Aorta (tissue), 5 donors: Measurements from ENCODE around the gene PGP. TPM values are rescaled to one million over a fixed set of nuclear protein-coding genes. Genes with fewer than 3 reads are reported as not detected.
"Not testable (repeated sequence)": the region's sequence is repeated elsewhere in the genome, so short reads cannot be mapped to it uniquely, and the experiment has no call there.

Experiments used
- ATAC-seq: fragments of 200-7000 bp; cut with Tn5 transposase; one replicate; pipeline ENCODE4 v1.9.1; 2022; ENCODE audit warnings: moderate library complexity; ENCODE audit not compliant: low FRiP score
- DNase-seq, 2 donors: peaks; one replicate each; pipeline ENCODE4 v3.0.0-alpha.2; 2020
- H3K27ac ChIP-seq, 2 donors: one replicate each; pipeline ENCODE4 v1.5.1; 2013; ENCODE audit warnings: low read length in 2 of 2, mild to moderate bottlenecking in 2 of 2, moderate library complexity in 2 of 2, control low read depth in 1 of 2, inconsistent platforms in 1 of 2, low read depth in 1 of 2
- H3K27me3 ChIP-seq, 2 donors: one replicate each; pipeline ENCODE4 v1.6.1; 2013; ENCODE audit warnings: control low read depth in 1 of 2, low read length in 1 of 2, mild to moderate bottlenecking in 1 of 2, moderate library complexity in 1 of 2; ENCODE audit not compliant: insufficient read depth in 2 of 2, control insufficient read depth in 1 of 2
- H3K36me3 ChIP-seq, 2 donors: one replicate each; pipeline ENCODE4 v1.6.1; 2013; ENCODE audit warnings: control low read depth in 1 of 2, low read length in 1 of 2, mild to moderate bottlenecking in 1 of 2; ENCODE audit not compliant: insufficient read depth in 2 of 2, control insufficient read depth in 1 of 2
- H3K4me1 ChIP-seq, 2 donors: one replicate each; pipeline ENCODE4 v1.6.1; 2013; ENCODE audit warnings: low read length in 2 of 2, control low read depth in 1 of 2, mild to moderate bottlenecking in 1 of 2, moderate library complexity in 1 of 2; ENCODE audit not compliant: insufficient read depth in 2 of 2, control insufficient read depth in 1 of 2
- H3K4me3 ChIP-seq, 2 donors: one replicate each; pipeline ENCODE4 v1.5.1; 2013; ENCODE audit warnings: low read length in 2 of 2, control low read depth in 1 of 2, mild to moderate bottlenecking in 1 of 2
- H3K9me3 ChIP-seq: one replicate; pipeline ENCODE4 v1.6.1; 2013; ENCODE audit warnings: mild to moderate bottlenecking, low read length; ENCODE audit not compliant: control insufficient read depth
- WGBS, 2 donors: extraction: QIAGEN DNeasy Blood & Tissue Kit; methylation state at CpG; one replicate each; pipeline ENCODE4 v1.1.7; 2013; 5-methylcytosine and 5-hydroxymethylcytosine counted together
- intact Hi-C, 2 donors: fragments of 100-400 bp; cut with DNase I; formaldehyde crosslinking; loops; one replicate each; pipeline versions ENCODE4 v1.14.2 to v1.15.0; 2022
- long read RNA-seq, 2 donors: library from polyadenylated mRNA; unstranded; transcript quantifications; one replicate each; pipeline ENCODE4 v2.0.0, GENCODE V29; 2020 to 2021
- polyA plus RNA-seq, 2 donors: library from polyadenylated mRNA; stranded (reverse); fragments of 200-250 nt; gene quantifications; one replicate each; pipeline ENCODE4 v1.2.3, GENCODE V29; 2013
- total RNA-seq, 2 donors: library from RNA; stranded (reverse); fragmentation: NEBNext Ultra II Directional; extraction: Animal tissue kit (Norgen Biotek cat#: 25700); gene quantifications; one replicate each; pipeline ENCODE4 v1.2.1, GENCODE V29; 2021
- donor health status: healthy with polysubstance abuse.
- donor health status: Bipolar disorder and iron deficiency.
- donor health status: DM: no; HTN: no; CAD: no.
- donor health status: DM: no; HTN: no; CAD: no.
- donor health status: DM: yes; HTN: yes; CAD: no.

Gene PGP
- total RNA-seq (1 to 10 TPM; 8.9 to 9.1 TPM), polyA plus RNA-seq (10 to 100 TPM in 1 of 2 donors, 1 to 10 TPM in 1; 7.3 to 15.4 TPM)
- long read RNA-seq, donor 1, partial matches to known transcripts = 0 of 2 reads
- long read RNA-seq, donor 1, other reads (novel, unspliced or antisense) = 2 of 2 reads
- long read RNA-seq, donor 2, transcript PGP-201 (2 exons, 2,727 nt) = major isoform, 19 of 19 reads
- long read RNA-seq, donor 2, partial matches to known transcripts = 0 of 19 reads
- long read RNA-seq, donor 2, other reads (novel, unspliced or antisense) = 0 of 19 reads

GRCh38 chr16:2214719-2214968 lies at the start of gene PGP:
Gene PGP, minus strand, starts transcription at chr16:2214840. Its CDS starts 63 bp downstream, at chr16:2214777.
- Histone ChIP-seq H3K27ac (peak within 1 kb of the TSS; percentile 29 to 93), H3K4me1 (no peaks in the 10 kb centered on the region), H3K36me3 (no peaks in the 10 kb centered on the region), H3K27me3 (no peaks in the 10 kb centered on the region), H3K4me3 (peak within 1 kb of the TSS; percentile 61 to 74), H3K9me3 (no peaks in the 10 kb centered on the region)
- intact Hi-C loops = loop anchor here in 1 of 2 donors (1.0 kb wide), 1 partner anchor 9 kb away; the partner anchor contains the start of gene E4F1
- DNase-seq (no peak), ATAC-seq (peak; percentile 97)
- 0 to 1% methylated on average over 16 to 48 of the region's 48 CpGs for WGBS, 2 donors

- DNase-seq, H3K27ac ChIP-seq, H3K4me3 ChIP-seq, intact Hi-C loops, H3K27me3 ChIP-seq, H3K4me1 ChIP-seq, H3K9me3 ChIP-seq, ATAC-seq: not testable (repeated sequence)
- 80 to 81% methylated on average over 14 of the region's 14 CpGs for WGBS, 2 donors
- peaks cover 3 to 10% of the 10 kb centered on the region in 2 donors for H3K36me3 ChIP-seq
Measured at GRCh38 chr16:2263026-2263425, 48.4 kb upstream of the PGP start.

- intact Hi-C loops = no loop called here
- WGBS, 2 donors = 92 to 94% methylated on average over 8 of the region's 8 CpGs
Measured at GRCh38 chr16:2260250-2260649, 45.6 kb upstream of the PGP start.

GRCh38 chr16:2258530-2258929 lies 43.9 kb upstream of the PGP start:
- not testable (repeated sequence) for ATAC-seq, H3K27ac ChIP-seq, H3K27me3 ChIP-seq, H3K4me1 ChIP-seq, DNase-seq, H3K9me3 ChIP-seq, H3K4me3 ChIP-seq
- H3K36me3 ChIP-seq = peaks cover 9 to 16% of the 10 kb centered on the region in 2 donors
- intact Hi-C loops = loop anchor here in 1 of 2 donors (10.0 kb wide), 1 partner anchor 104 kb away; the partner anchor contains the start of gene TRAF7
- 93 to 94% methylated on average over 7 of the region's 7 CpGs for WGBS, 2 donors

More at GRCh38 chr16:2260250-2260649, 45.6 kb upstream of the PGP start:
- Histone ChIP-seq H3K36me3 (peaks cover 7 to 16% of the 10 kb centered on the region in 2 donors), H3K9me3 (no peaks in the 10 kb centered on the region), H3K4me1 (no peaks in the 10 kb centered on the region), H3K27ac (no peak overlapping the region), H3K4me3 (no peak overlapping the region), H3K27me3 (no peaks in the 10 kb centered on the region)
- DNase-seq (no peak), ATAC-seq (no peak)

- no peaks in the 10 kb centered on the region for H3K27me3 ChIP-seq
- no peak overlapping the region for H3K27ac ChIP-seq
- WGBS, 2 donors = 87 to 89% methylated on average over 6 of the region's 6 CpGs
- H3K9me3 ChIP-seq = no peaks in the 10 kb centered on the region
- DNase-seq = no peak
- peaks cover 9 to 18% of the 10 kb centered on the region in 2 donors for H3K36me3 ChIP-seq
- ATAC-seq = no peak
- no peaks in the 10 kb centered on the region for H3K4me1 ChIP-seq
- intact Hi-C loops = loop anchor here in 1 of 2 donors (10.0 kb wide), 1 partner anchor 103 kb away; the partner anchor contains the start of gene TRAF7
- no peak overlapping the region for H3K4me3 ChIP-seq
Measured at GRCh38 chr16:2257726-2258125, 43.1 kb upstream of the PGP start.

GRCh38 chr16:2256531-2257140 lies 42.0 kb upstream of the PGP start:
- DNase-seq (no peak), ATAC-seq (no peak)
- Histone ChIP-seq H3K27ac (no peak overlapping the region), H3K27me3 (no peaks in the 10 kb centered on the region), H3K4me3 (no peak overlapping the region), H3K9me3 (no peaks in the 10 kb centered on the region), H3K4me1 (no peaks in the 10 kb centered on the region), H3K36me3 (peaks cover 9 to 11% of the 10 kb centered on the region in 2 donors)
- intact Hi-C loops = loop anchor here in 1 of 2 donors (10.0 kb wide), 1 partner anchor 102 kb away; the partner anchor contains the start of gene TRAF7
- 74 to 78% methylated on average over 12 of the region's 12 CpGs for WGBS, 2 donors

- Histone ChIP-seq H3K36me3 (peaks cover 6 to 8% of the 10 kb centered on the region in 2 donors), H3K27ac (no peak overlapping the region), H3K4me1 (no peaks in the 10 kb centered on the region), H3K27me3 (no peaks in the 10 kb centered on the region), H3K4me3 (no peak overlapping the region), H3K9me3 (no peaks in the 10 kb centered on the region)
- 87 to 89% methylated on average over 11 of the region's 11 CpGs for WGBS, 2 donors
- no peak for ATAC-seq
- no peak for DNase-seq
- intact Hi-C loops = loop anchor here in 1 of 2 donors (10.0 kb wide), 1 partner anchor 98 kb away; the partner anchor contains the start of gene TRAF7
Measured at GRCh38 chr16:2253293-2253692, 38.7 kb upstream of the PGP start.

GRCh38 chr16:2252806-2253148 lies 38.1 kb upstream of the PGP start:
- intact Hi-C loops = loop anchor here in 1 of 2 donors (10.0 kb wide), 1 partner anchor 98 kb away; the partner anchor contains the start of gene TRAF7
- H3K27ac ChIP-seq = no peak overlapping the region
- no peak for ATAC-seq

More at GRCh38 chr16:2252806-2253148, 38.1 kb upstream of the PGP start:
- no peak overlapping the region for H3K4me3 ChIP-seq
- 95% methylated on average over 7 of the region's 7 CpGs for WGBS, 2 donors
- no peak for DNase-seq
- no peaks in the 10 kb centered on the region for H3K4me1 ChIP-seq
- no peaks in the 10 kb centered on the region for H3K27me3 ChIP-seq
- H3K9me3 ChIP-seq = no peaks in the 10 kb centered on the region
- H3K36me3 ChIP-seq = peaks cover 6 to 8% of the 10 kb centered on the region in 2 donors
